NB4 (cell line): ENCODE data around the gene SMIM28.
A peak's percentile ranks its signal among the peaks of the same experiment; 100 is the strongest.

Experiments
- DNase-seq: peaks from one replicate; pipeline ENCODE4 v3.0.0; 2010; ENCODE audit warnings: low read depth
- H3K4me3 ChIP-seq: one replicate; pipeline ENCODE4 v1.5.1; 2011; ENCODE audit warnings: mild to moderate bottlenecking, low read depth, low read length, moderate library complexity
- CTCF ChIP-seq: IDR thresholded peaks from one replicate; pipeline ENCODE4 v1.5.1; 2012; ENCODE audit warnings: low read depth, low read length
- MAX ChIP-seq: IDR thresholded peaks from 2 replicates; pipeline ENCODE4 v1.6.1; 2011; ENCODE audit warnings: low read depth, low read length
- MYC ChIP-seq: IDR thresholded peaks from 2 replicates; pipeline ENCODE4 v1.6.1; 2011; ENCODE audit warnings: low read depth, low read length
- POLR2A ChIP-seq: IDR thresholded peaks from 2 replicates; pipeline ENCODE4 v1.6.1; 2011; ENCODE audit warnings: mild to moderate bottlenecking; ENCODE audit not compliant: insufficient read length; ENCODE audit errors: extremely low read depth

SMIM28 gene

GRCh38 chr6:138377844-138378243 is at the start of gene SMIM28:
SMIM28 (plus strand) TSS chr6:138377905; CDS start chr6:138378073, 168 bp downstream.
- TF ChIP-seq MAX (no peak), CTCF (no peak), MYC (no peak), POLR2A (no peak)
- no peak for DNase-seq
- no peak within 1 kb of the TSS for H3K4me3 ChIP-seq

- peak; percentile 7 for DNase-seq
- H3K4me3 ChIP-seq, result no peak overlapping the region
- TF ChIP-seq MAX, result no peak
- TF ChIP-seq MYC, result no peak
- no peak for TF ChIP-seq POLR2A
- no peak for TF ChIP-seq CTCF
Observed at GRCh38 chr6:138328210-138328609, 49.5 kb upstream of the SMIM28 start.

- no peak for TF ChIP-seq MAX
- no peak for TF ChIP-seq MYC
- TF ChIP-seq POLR2A, result no peak
- TF ChIP-seq CTCF, result no peak
- DNase-seq, result no peak
- no peak overlapping the region for H3K4me3 ChIP-seq
Observed at GRCh38 chr6:138330763-138331162, 46.9 kb upstream of the SMIM28 start.

GRCh38 chr6:138331444-138331843 is 46.3 kb upstream of the SMIM28 start:
- H3K4me3 ChIP-seq, result no peak overlapping the region
- DNase-seq, result no peak
- no peak for TF ChIP-seq POLR2A
- TF ChIP-seq MYC, result no peak
- no peak for TF ChIP-seq MAX
- TF ChIP-seq CTCF, result no peak

GRCh38 chr6:138331984-138332383 is 45.7 kb upstream of the SMIM28 start:
- no peak overlapping the region for H3K4me3 ChIP-seq
- DNase-seq, result no peak
- TF ChIP-seq MYC (no peak), CTCF (no peak), POLR2A (no peak), MAX (no peak)

GRCh38 chr6:138334000-138334399 is 43.7 kb upstream of the SMIM28 start:
- no peak for TF ChIP-seq POLR2A
- no peak for TF ChIP-seq CTCF
- no peak for TF ChIP-seq MYC
- TF ChIP-seq MAX, result no peak
- DNase-seq, result no peak
- no peak overlapping the region for H3K4me3 ChIP-seq
